H1 (cell line): ENCODE results near the gene CLMP. TPM values are rescaled to one million over a fixed set of nuclear protein-coding genes. Genes with fewer than 3 reads are reported as not detected.

ENCODE experiments used
- BRCA1 ChIP-seq: IDR thresholded peaks from 2 replicates; pipeline ENCODE4 v1.6.1; 2012; ENCODE audit warnings: low read depth, low read length, improper control_type of control experiment
- FOSL1 ChIP-seq: IDR thresholded peaks from 2 replicates; pipeline ENCODE4 v1.6.1; 2011; ENCODE audit warnings: mild to moderate bottlenecking, low read depth, low read length, moderate library complexity; ENCODE audit not compliant: insufficient read depth
- GTF2F1 ChIP-seq: IDR thresholded peaks from 2 replicates; pipeline ENCODE4 v1.6.1; 2012; ENCODE audit warnings: low read depth, low read length, improper control_type of control experiment, borderline replicate concordance
- HDAC6 ChIP-seq: IDR thresholded peaks from one replicate; pipeline ENCODE4 v1.7.1; 2012; ENCODE audit warnings: low read depth, mild to moderate bottlenecking, inconsistent platforms, low read length, moderate library complexity
- POU5F1 ChIP-seq: IDR thresholded peaks from 2 replicates; pipeline ENCODE4 v1.6.1; 2011; ENCODE audit warnings: low read depth, mild to moderate bottlenecking, low read length, moderate library complexity
- RNF2 ChIP-seq: fragments of 200-900, 300-1000 bp; sonication (generic); IDR thresholded peaks from 2 replicates; pipeline ENCODE4 v1.7.1; 2016; ENCODE audit warnings: borderline replicate concordance, low read depth, mild to moderate bottlenecking, antibody characterized with exemption, low read length; ENCODE audit not compliant: poor library complexity, severe bottlenecking; ENCODE audit errors: missing control alignments
- TAF1 ChIP-seq: IDR thresholded peaks from 2 replicates; pipeline ENCODE4 v1.6.1; 2011; ENCODE audit warnings: mild to moderate bottlenecking, low read depth, low read length
- TCF12 ChIP-seq: IDR thresholded peaks from 2 replicates; pipeline ENCODE4 v1.6.1; 2011; ENCODE audit warnings: low read depth, mild to moderate bottlenecking, low read length
- USF2 ChIP-seq: IDR thresholded peaks from 2 replicates; pipeline ENCODE4 v1.6.1; 2011; ENCODE audit warnings: low read length, improper control_type of control experiment
- YY1 ChIP-seq: IDR thresholded peaks from 2 replicates; pipeline ENCODE4 v1.6.1; 2011; ENCODE audit warnings: low read depth, mild to moderate bottlenecking, low read length
- polyA plus RNA-seq, 7 experiments: library from polyadenylated mRNA; depleted of rRNA in 3 of 7; stranded (reverse) in 5 of 7; unstranded in 2 of 7; fragments of >200 nt in 5 of 7; fragments of 200-250 nt in 2 of 7; gene quantifications; 1 replicate in 5 of 7; 2 replicates in 1 of 7; 4 replicates in 1 of 7; pipeline versions ENCODE4 v1.2.1 to v1.2.3, GENCODE V29; 2011 to 2013; ENCODE audit warnings: missing spikeins in 2 of 7, mixed read lengths in 2 of 7
- total RNA-seq: library from RNA; stranded (reverse); fragmentation: NEBNext Ultra II Directional; extraction: Animal tissue kit (Norgen Biotek cat#: 25700); gene quantifications from 2 replicates; pipeline ENCODE4 v1.2.1, GENCODE V29; 2021

The CLMP gene
- total and polyA plus RNA-seq, 2 of the 8 experiments (the other 6 are each of a cell fraction or from before 2014, with no cell fraction given), result 9.9 to 24.1 TPM

- TF ChIP-seq USF2, result no peak
- TF ChIP-seq POU5F1, result no peak
- no peak for TF ChIP-seq YY1
- no peak for TF ChIP-seq GTF2F1
- no peak for TF ChIP-seq HDAC6
- TF ChIP-seq RNF2, result no peak
- no peak for TF ChIP-seq TCF12
- no peak for TF ChIP-seq TAF1
- no peak for TF ChIP-seq FOSL1
- no peak for TF ChIP-seq BRCA1
Measured at GRCh38 chr11:123073343-123074057, 121.5 kb downstream of the CLMP start (continued).
